GM12891 (cell line): ENCODE measurements around the gene SLC44A1.

Source experiments
- POLR2A ChIP-seq: IDR thresholded peaks from 2 replicates; pipeline ENCODE4 v1.6.1; 2011; ENCODE audit warnings: low read depth, low read length, control low read depth
- POLR2AphosphoS5 ChIP-seq: IDR thresholded peaks from 2 replicates; pipeline ENCODE4 v1.6.1; 2011; ENCODE audit warnings: low read depth, low read length, control low read depth
- SPI1 ChIP-seq: IDR thresholded peaks from 2 replicates; pipeline ENCODE4 v1.6.1; 2011; ENCODE audit warnings: low read depth, low read length, control low read depth

- TF ChIP-seq POLR2A (no peak), POLR2AphosphoS5 (no peak), SPI1 (no peak)
Observed at GRCh38 chr9:105254226-105254625, 9.8 kb downstream of the SLC44A1 start.
